Left ventricle myocardium inferior (tissue), 1 donor: Measurements from ENCODE around the gene CENPT. TPM values are rescaled to one million over a fixed set of nuclear protein-coding genes. Genes with fewer than 3 reads are reported as not detected.
A peak's percentile ranks its signal among the peaks of the same experiment; 100 is the strongest.

Experiments
- DNase-seq: peaks from one replicate; pipeline ENCODE4 v3.0.0-alpha.2; 2020
- H3K27ac ChIP-seq: fragments of 200-600 bp; replicated peaks from 2 replicates; pipeline ENCODE4 v1.8.0; 2021
- H3K27me3 ChIP-seq: fragments of 200-600 bp; 2 replicates; pipeline ENCODE4 v1.8.0; 2021; ENCODE audit warnings: low read depth
- H3K36me3 ChIP-seq: fragments of 200-600 bp; 2 replicates; pipeline ENCODE4 v1.8.0; 2021
- H3K4me1 ChIP-seq: fragments of 200-600 bp; 2 replicates; pipeline ENCODE4 v1.8.0; 2021
- H3K4me3 ChIP-seq: fragments of 200-600 bp; 2 replicates; pipeline ENCODE4 v1.8.0; 2021; ENCODE audit warnings: mild to moderate bottlenecking, moderate library complexity
- H3K9me3 ChIP-seq: fragments of 200-600 bp; replicated peaks from 2 replicates; pipeline ENCODE4 v1.8.0; 2021
- CTCF ChIP-seq: fragments of 200-600 bp; IDR thresholded peaks from 2 replicates; pipeline ENCODE4 v1.8.0; 2021; ENCODE audit warnings: antibody characterized with exemption, mild to moderate bottlenecking, borderline replicate concordance
- intact Hi-C: fragments of 100-400 bp; cut with micrococcal nuclease; formaldehyde crosslinking; loops from one replicate; pipeline ENCODE4 v1.11.0; 2022
- long read RNA-seq: library from polyadenylated mRNA; unstranded; transcript quantifications from one replicate; pipeline ENCODE4 v2.0.0, GENCODE V29; 2021
- total RNA-seq: library from RNA; stranded (reverse); fragmentation: NEBNext Ultra II Directional; extraction: Animal tissue kit (Norgen Biotek cat#: 25700); gene quantifications from one replicate; pipeline ENCODE4 v1.2.1, GENCODE V29; 2021
- donor health status: DM: no; HTN: yes; CAD: no; lungs with severe emphysema.

Gene CENPT
- total RNA-seq, result 20.2 TPM
- long read RNA-seq, transcript CENPT-218 (12 exons, 2,133 nt), result major isoform, 10 of 68 reads
- long read RNA-seq, partial matches to known transcripts, result 34 of 68 reads
- long read RNA-seq, other reads (novel, unspliced or antisense), result 20 of 68 reads

- intact Hi-C loops, result no loop called here
- H3K9me3 ChIP-seq, result no peaks in the 10 kb centered on the region
- peak; percentile 68 for DNase-seq
- H3K36me3 ChIP-seq, result peaks cover 4% of the 10 kb centered on the region
- peak within 1 kb of the TSS; percentile 82 for H3K4me3 ChIP-seq
- peaks cover 69% of the 10 kb centered on the region for H3K4me1 ChIP-seq
- peak within 1 kb of the TSS; percentile 99 for H3K27ac ChIP-seq
- H3K27me3 ChIP-seq, result no peaks in the 10 kb centered on the region
- no peak for TF ChIP-seq CTCF
Measured at GRCh38 chr16:67847064-67847861, at the start of gene CENPT. TSS of gene CENPT (minus strand) at chr16:67847693. CDS start at chr16:67833859, 13,834 bp downstream.

- Histone ChIP-seq H3K27ac (peak overlapping the region; percentile 70), H3K4me1 (peaks cover 74% of the 10 kb centered on the region), H3K9me3 (no peaks in the 10 kb centered on the region), H3K36me3 (no peaks in the 10 kb centered on the region), H3K27me3 (no peaks in the 10 kb centered on the region), H3K4me3 (no peak overlapping the region)
- no peak for DNase-seq
- intact Hi-C loops, result no loop called here
- no peak for TF ChIP-seq CTCF
Measured at GRCh38 chr16:67897231-67897630, 49.7 kb upstream of the CENPT start.

GRCh38 chr16:67893743-67894399 is 46.4 kb upstream of the CENPT start:
- H3K4me3 ChIP-seq, result peak overlapping the region; percentile 88
- H3K27me3 ChIP-seq, result no peaks in the 10 kb centered on the region
- no peaks in the 10 kb centered on the region for H3K36me3 ChIP-seq
- H3K27ac ChIP-seq, result peak overlapping the region; percentile 96
- no peak for DNase-seq
- no peak for TF ChIP-seq CTCF
- intact Hi-C loops, result no loop called here
- H3K9me3 ChIP-seq, result no peaks in the 10 kb centered on the region
- H3K4me1 ChIP-seq, result peaks cover 62% of the 10 kb centered on the region

- no peaks in the 10 kb centered on the region for H3K9me3 ChIP-seq
- intact Hi-C loops, result no loop called here
- peak; percentile 98 for DNase-seq
- H3K4me1 ChIP-seq, result peaks cover 57% of the 10 kb centered on the region
- H3K4me3 ChIP-seq, result peak within 1 kb of the TSS; percentile 88
- H3K27ac ChIP-seq, result peak within 1 kb of the TSS; percentile 96
- no peak for TF ChIP-seq CTCF
- no peaks in the 10 kb centered on the region for H3K36me3 ChIP-seq
- H3K27me3 ChIP-seq, result no peaks in the 10 kb centered on the region
Measured at GRCh38 chr16:67892899-67893742, 45.6 kb upstream of the CENPT start, which contains the start of gene PSKH1. TSS of gene PSKH1 (plus strand) at chr16:67893254. CDS start at chr16:67908750, 15,496 bp downstream.

GRCh38 chr16:67892375-67892774 is 44.9 kb upstream of the CENPT start:
- no peak for DNase-seq
- H3K36me3 ChIP-seq, result no peaks in the 10 kb centered on the region
- H3K27ac ChIP-seq, result peak overlapping the region; percentile 96
- peaks cover 49% of the 10 kb centered on the region for H3K4me1 ChIP-seq
- no peaks in the 10 kb centered on the region for H3K27me3 ChIP-seq
- no peak for TF ChIP-seq CTCF
- H3K4me3 ChIP-seq, result peak overlapping the region; percentile 88
- intact Hi-C loops, result no loop called here
- H3K9me3 ChIP-seq, result no peaks in the 10 kb centered on the region
